ENCODE data around the gene MORN1.

The MORN1 gene

GRCh38 chr1:2346691-2347408, 44.5 kb downstream of the MORN1 start:
- no peak for DNase-seq (ENCODE audit: low read depth)
- no peak overlapping the region for H3K4me3 ChIP-seq (ENCODE audit: low read depth, low read length)
- no peak for TF ChIP-seq CTCF (IDR thresholded peaks at IDR 0.05; ENCODE audit: insufficient read depth, low read depth, low read length, missing control alignments)

- no peak for DNase-seq (ENCODE audit: low read depth)
- TF ChIP-seq CTCF (IDR thresholded peaks at IDR 0.05; ENCODE audit: insufficient read depth, low read depth, low read length, missing control alignments): no peak
- no peak overlapping the region for H3K4me3 ChIP-seq (ENCODE audit: low read depth, low read length)
Measured at GRCh38 chr1:2345297-2346075, 45.9 kb downstream of the MORN1 start.

- H3K4me3 ChIP-seq (ENCODE audit: low read depth, low read length): no peak overlapping the region
- DNase-seq (ENCODE audit: low read depth): no peak
- TF ChIP-seq CTCF (IDR thresholded peaks at IDR 0.05; ENCODE audit: insufficient read depth, low read depth, low read length, missing control alignments): no peak
Measured at GRCh38 chr1:2344744-2345296, 46.5 kb downstream of the MORN1 start.

GRCh38 chr1:2344121-2344681, 47.2 kb downstream of the MORN1 start:
- no peak overlapping the region for H3K4me3 ChIP-seq (ENCODE audit: low read depth, low read length)
- TF ChIP-seq CTCF (IDR thresholded peaks at IDR 0.05; ENCODE audit: insufficient read depth, low read depth, low read length, missing control alignments): no peak
- no peak for DNase-seq (ENCODE audit: low read depth)

- TF ChIP-seq CTCF (IDR thresholded peaks at IDR 0.05; ENCODE audit: insufficient read depth, low read depth, low read length, missing control alignments): no peak
- H3K4me3 ChIP-seq (ENCODE audit: low read depth, low read length): no peak overlapping the region
Measured at GRCh38 chr1:2343023-2343935, 48.1 kb downstream of the MORN1 start.

GRCh38 chr1:2342384-2343022, 48.9 kb downstream of the MORN1 start:
- H3K4me3 ChIP-seq (ENCODE audit: low read depth, low read length): no peak overlapping the region
- DNase-seq (ENCODE audit: low read depth): no peak
- TF ChIP-seq CTCF (IDR thresholded peaks at IDR 0.05; ENCODE audit: insufficient read depth, low read depth, low read length, missing control alignments): no peak

More at GRCh38 chr1:2343023-2343935, 48.1 kb downstream of the MORN1 start:
- DNase-seq (ENCODE audit: low read depth): no peak
